HG02981 (cell line): ENCODE measurements around the gene GPR4.
"Not testable (repeated sequence)": the region's sequence is repeated elsewhere in the genome, so short reads cannot be mapped to it uniquely, and the experiment has no call there.

Experiments
- ATAC-seq: cut with Tn5 transposase; IDR thresholded peaks from one replicate; pipeline ENCODE4 v1.9.1; 2021; ENCODE audit warnings: mild to moderate bottlenecking, moderate library complexity; ENCODE audit not compliant: unreplicated experiment

GPR4 gene

DNA sequence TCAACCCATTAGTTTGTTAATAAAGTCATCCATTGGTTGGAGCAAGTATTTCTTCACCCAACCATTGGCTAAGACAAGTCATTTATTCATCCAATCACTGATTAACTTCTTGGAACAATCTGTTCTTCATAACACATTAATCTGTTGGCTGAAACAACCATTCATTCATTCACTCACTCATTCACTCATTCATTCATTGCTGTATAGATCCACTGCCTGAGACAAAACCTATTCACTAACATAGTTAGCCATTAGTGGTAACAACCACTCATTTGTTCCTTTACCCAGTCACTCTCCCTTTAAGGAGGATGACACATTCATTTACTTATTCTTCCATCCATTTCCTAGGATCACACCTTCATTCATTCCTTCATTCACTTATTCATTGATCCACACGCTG is 22.0 kb upstream of the GPR4 start:
- ATAC-seq, result no peak

DNA sequence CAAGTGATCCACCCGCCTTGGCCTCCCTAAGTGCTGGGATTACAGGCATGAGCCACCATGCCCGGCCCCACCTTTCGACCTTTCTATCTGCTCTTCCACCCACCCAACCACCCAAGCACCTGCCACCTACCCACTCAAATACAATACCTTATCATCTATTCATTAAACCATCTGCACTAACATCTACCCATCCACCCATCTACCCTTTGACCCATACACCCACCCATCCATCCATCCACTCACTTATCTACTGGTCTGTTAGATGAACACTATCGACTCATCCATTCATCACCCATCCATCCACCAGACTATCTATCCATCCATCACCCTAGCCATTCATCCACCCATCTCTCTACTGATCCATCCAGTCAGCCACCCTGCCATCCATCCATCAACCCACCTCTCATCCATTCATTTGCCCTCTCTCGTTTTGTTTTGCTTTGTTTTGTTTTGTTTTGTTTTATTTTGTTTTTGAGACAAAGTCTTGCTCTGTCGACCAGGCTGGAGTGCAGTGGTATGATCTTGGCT is 20.0 kb upstream of the GPR4 start:
- ATAC-seq, result no peak

DNA sequence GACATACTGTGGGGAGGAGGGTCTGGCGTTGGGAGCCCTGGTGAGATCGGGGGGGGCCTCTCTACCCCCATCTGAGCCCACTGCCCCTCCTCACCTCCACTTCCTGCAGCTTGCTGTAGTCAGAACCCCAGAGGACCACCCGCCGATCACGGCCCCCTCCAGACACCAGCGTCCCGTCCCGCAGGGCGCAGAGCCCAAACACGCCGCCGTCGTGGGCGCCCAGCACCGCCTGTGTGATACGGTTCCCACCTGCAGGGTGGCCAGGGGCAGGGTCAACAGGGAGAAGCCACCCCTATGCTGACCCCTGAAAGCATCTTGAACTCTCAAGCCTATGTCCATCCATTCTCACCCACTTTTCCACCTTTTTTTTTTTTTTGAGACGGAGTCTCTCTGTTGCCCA is 19.4 kb upstream of the GPR4 start:
- no peak for ATAC-seq

DNA sequence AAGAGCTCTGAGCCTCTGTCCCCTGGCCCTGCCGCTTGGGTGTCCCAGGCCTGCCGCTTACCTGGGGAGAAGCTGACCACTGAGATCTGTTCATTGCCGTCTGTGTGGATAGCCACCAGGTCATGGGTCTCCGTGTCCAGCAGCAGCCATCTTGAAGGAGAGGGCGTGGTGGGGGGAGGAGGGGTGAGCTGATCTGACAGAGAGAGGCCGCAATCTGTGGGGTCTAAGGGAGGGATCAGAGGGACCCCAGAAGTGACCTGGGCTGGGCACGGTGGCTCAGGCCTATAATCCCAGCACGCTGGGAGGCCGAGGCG is 14.6 kb upstream of the GPR4 start:
- ATAC-seq, result no peak

DNA sequence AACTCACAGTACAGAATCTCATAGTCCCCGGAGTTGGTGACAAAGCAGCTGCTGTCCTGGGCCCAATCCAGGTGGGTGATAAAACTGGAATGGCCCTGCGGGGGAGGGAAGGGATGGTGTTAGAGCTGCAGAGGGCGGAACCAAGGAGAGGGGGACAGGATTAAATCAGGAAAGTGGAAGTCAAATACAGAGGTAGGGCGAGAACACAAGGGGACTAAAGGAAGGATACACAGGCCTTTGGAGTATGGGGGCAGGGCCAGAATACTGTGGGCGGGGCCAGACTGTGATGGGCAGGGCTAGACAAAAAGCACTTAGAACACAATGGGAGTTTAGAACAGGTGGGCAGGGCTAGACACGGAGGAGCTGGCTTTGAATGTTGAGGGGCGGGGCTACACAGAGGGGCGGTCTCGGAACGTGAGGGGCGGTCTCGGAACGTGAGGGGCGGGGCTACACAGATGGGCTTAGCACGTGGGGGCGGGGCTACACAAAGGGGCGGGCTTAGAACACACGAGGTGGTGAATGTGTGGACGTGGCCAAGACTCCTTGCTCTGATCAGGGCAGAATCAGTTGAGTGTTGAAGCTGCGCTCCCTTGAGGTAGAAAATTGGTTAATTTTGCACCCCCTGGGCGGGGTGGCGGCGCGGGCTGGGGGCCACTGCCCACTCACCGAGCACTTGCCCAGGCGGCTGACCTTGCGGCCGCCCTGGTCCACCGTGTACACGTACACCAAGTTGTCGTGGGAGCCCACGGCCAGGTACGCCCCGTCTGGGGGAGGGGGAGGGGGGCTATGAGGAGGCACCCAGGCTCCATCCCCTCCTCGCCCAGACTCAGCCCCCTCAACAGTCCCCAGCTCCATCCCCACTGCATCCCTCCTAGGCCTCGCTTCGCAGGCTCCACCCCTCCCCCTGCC is 14.0 kb upstream of the GPR4 start:
- ATAC-seq, result peak; percentile 51

DNA sequence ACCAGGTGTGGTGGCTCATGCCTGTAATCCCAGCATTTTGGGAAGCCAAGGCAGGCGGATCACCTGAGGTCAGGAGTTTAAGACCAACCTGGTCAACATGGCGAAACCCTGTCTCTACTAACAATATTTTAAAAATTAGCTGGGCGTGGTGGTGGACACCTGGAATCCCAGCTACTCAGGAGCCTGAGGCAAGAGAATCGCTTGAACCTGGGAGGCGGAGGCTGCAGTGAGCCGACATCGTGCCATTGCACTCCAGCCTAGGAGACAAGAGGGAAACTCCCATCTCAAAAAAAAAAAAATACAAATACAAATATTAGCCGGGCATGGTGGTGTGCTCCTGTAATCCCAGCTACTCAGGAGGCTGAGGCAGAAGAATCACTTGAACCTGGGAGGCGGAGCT is 13.0 kb upstream of the GPR4 start:
- ATAC-seq, result not testable (repeated sequence)

DNA sequence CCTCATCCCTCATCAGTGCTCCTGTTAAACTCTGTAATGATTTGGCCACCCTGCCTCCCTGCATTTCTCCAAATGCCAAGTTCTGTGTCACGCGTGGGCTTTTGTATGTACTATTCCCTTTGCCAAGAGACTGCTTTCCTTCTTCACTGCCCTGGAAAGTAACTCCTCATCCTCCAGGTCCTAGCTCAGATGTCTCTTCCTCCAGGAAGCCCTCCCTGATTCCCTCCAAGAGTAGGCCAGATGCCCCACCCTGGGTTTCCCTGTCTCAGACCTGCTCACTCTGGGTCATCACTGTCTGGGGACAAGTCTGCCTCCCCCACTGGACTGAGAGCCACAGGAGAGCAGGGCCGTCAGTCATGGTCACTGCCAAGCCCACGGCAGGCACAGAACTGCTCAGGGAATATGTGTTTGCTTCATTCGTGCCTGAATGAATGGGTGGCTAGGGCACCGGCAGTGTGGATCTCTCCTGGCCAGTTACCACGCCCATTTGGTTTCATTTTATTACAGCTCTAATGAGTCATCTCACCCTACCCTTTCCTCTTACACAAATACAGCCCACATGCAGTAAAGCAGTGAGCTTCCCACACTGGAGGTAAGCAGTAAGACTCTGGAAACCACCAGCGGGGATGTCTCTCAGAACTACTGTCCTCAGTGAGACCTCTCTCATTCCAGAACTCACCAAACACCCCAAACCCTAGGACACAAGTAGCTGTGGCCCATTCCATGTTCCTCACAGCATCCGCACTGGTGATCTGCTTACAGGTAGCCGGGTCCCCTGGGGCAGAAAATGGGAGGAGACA is 12.1 kb upstream of the GPR4 start:
- ATAC-seq, result no peak

DNA sequence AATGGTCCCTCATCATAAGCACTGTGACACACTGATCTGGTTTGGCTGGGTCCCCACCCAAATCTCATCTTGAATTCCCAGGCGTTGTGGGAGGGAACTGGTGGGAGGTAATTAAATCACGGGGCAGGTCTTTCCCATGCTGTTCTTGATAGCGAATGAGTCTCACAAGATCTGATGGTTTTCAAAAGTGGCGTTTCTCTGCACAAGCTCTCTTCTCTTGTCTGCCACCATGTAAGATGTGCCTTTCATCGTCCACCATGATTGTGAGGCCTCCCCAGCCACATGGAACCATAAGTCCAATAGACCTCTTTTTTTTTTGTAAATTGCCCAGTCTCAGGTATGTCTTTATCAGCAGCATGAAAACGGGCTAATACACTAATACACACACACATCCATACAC is 6.9 kb upstream of the GPR4 start:
- ATAC-seq, result no peak

DNA sequence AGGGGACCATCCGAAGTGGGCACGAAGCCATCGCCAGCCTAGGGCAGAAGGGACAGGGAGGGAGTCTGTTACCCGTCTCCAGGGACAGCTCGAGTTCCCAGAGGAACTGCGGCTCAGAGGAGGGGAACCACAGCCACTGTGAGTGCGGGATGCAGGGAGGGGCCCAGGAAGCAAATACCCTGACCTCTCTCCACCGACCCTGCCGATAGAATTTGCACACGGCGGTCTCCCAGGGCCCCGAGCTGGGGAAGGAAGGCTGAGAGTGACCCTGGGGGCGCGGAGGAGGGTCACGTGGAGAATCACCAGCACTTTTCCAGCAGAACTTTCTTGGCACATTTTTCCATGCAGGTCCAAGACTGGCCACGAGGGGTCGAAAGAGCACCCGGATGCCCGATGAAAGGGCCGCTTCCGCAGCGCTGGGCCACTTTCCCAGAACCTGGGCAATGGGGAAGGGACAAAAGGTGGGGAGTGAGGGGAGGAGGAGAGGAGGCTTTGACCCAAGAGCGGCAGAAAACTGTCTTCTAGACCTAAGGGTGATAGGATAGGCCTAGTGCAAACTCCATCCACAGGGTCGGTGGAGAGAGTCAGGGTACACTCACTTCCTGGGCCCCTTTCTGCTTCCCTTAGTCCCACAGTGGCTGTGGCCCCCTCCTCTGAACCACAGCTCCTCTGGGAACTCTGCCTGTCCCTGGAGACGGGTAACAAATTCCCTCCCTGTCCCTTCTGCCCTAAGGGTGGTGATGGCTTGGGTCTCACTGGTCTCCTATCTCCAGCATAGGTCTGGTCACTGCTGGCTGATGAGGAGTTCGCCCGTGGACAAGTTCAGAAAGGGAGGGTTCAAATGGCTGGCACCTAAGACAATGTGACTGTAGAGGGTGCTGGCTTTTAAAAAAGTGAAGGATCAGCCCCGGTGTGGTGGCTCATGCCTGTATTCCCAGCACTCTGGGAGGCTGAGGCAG is 5.3 kb upstream of the GPR4 start:
- no peak for ATAC-seq

DNA sequence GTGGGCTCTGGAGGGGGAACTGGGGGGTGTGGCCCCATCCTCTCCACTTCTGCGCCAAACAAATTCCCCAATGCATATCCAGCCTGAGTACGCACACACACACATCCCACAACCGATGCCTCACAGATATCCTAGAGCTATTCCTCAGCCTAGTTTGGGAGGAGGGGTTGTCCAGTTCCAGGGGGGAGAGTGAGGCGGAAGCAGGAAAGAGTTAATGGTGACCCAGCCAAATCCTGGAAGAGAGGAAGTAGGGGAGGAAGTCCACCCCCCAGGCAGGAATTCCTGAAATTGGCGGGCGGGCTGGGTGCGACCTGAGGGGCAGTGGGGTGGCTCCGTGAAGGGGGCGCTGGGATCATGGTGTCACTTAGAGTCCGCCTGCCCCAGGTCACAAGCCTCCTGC is 897 bp downstream of the GPR4 start:
- no peak for ATAC-seq

DNA sequence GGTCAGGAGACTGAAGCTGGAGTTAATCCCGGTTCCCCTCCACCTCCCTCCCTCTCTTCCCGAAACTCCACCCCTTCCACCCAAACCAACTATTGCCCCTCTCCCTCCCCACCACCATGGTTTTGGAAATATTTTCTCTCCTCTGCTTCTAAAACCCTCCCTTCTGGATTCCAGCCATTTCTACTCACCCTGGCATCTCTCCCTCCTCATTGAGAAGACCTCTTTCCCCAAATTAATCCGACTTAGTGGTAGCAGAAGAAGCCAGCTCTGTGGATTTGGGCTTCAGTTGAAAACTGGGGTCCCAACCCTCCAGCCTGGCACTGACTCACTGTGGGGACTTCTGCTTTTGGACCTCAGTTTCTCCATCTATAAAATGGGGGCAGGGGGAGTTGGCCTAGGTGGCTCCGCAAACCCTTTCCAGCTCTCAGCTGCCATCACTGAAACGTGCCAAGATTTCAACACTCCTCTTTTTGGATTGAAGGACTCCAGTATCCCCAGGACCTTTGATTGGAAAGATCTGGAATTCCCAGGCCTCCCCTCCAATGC is 1.6 kb downstream of the GPR4 start:
- ATAC-seq, result no peak

DNA sequence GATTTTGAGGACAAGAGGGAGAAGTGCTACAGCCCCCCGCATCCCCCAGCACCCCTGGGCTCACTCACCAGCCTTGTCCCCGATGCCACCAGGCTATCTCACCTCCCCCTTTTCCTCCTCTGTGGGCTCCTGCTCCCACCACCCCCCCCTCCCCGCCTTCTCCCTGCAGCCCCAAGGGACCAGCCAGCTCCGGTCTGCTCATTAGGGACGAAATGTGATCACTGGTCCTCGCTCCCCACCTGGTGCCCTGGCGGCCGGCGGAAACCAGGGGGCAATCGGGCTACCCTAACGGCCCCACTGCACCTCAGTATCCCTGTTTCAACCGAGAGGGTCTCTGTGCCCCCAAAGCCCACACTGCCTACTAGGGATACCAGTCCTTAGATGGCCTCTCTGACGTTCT is 2.7 kb downstream of the GPR4 start:
- no peak for ATAC-seq

DNA sequence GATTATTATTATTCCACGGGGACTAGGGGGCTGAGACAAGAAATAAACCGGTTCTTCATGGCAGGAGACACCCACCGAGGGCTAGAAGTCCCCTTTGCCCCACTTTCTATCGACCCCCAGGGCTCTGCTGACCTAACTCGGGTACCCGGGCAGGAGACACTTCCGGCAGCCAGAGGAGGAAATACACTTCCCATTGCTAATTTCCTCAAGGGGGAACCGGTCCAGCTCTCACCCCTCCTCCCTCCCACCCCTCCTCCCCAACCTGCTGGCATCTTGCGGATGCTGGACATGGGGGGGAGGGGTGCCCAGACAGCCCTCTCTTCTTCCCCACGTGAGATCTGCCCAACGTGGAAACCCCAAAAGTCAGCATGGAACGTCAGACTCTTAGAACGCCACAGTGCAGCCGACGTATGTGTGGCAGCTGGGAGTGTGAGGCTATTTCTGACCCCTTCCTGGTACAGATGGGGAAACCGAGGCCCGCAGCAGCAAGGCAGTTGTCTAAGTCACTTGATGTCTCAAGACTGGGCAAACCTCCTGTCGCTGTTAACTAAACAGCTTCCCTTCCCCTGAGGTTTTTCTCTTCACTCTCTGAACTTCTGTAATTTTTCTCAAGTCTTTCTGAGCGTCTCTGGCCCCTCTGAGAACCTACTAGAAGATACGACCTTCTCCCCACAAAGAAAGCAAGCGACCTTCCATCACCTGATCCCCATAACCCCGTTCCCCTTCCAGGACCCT is 3.6 kb downstream of the GPR4 start:
- ATAC-seq, result no peak

DNA sequence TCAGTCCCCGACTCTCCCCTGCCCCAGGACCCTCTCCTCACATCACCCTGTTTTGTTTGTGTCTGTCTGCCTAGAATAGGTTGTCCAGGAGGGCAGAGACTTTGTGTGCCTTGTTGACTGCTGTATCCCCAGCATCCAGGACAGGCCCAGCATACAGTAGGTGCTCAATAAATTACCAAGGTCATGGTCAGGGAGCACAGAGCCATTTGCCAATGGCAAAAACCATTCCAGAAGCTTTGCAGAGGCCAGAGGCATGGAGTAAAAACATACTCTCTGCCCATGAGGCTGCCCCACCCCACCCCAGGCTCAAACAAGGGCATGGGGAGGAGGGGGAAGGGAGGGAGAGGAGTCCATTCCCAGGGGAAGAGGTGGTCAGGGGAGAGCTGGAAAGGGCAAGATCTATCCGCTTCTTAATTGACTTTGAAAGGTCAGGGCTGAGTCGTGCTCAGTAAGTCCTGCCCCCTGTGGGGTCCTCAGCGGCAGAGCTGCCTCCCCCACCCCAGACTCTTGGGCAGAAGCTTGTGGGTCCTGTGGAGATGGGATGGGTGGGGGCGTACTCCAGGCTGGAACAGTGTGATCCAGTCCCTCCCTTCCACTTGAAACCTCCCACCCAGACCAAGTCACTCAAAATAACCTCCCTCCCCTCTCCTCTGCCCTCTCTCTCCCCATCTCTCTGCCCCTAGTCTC is 4.4 kb downstream of the GPR4 start:
- ATAC-seq, result no peak

DNA sequence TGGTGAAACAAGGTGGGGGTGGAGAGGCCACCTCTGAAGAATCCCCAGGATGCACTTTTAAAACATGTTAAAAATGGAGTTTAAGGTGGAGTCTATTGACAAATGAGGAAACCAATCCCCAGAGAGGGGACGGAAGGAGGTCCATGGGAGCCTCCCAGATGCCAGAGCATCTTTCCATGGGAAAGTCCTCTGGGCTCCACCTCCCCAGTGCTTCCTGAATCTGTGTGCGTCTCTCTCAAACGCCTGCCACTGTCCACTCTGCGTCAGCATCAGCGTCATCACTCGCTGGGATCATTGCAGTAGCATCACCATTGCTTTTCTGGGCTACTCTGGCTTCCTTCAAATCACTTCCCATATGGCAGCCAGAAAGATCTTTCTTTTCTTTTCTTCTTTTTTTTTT is 6.2 kb downstream of the GPR4 start:
- ATAC-seq, result no peak

DNA sequence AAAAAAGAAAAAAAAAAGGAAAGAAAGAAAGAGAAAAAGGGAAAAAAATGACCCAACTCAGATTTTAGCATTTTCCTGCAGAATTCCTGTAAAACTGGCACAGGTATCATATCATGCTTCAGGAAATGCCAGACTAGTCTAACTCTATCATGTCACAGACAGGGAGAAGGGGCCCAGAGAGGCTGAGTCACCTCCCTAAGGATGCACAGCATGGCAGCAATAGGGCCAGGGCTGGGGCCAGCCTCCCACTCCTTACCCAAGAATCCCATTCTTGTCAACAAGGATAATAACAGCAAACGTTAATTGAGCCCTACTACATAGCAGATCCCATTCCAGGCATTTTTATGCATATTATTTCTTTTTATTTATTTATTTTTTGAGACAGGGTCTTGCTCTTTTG is 8.5 kb downstream of the GPR4 start:
- no peak for ATAC-seq

DNA sequence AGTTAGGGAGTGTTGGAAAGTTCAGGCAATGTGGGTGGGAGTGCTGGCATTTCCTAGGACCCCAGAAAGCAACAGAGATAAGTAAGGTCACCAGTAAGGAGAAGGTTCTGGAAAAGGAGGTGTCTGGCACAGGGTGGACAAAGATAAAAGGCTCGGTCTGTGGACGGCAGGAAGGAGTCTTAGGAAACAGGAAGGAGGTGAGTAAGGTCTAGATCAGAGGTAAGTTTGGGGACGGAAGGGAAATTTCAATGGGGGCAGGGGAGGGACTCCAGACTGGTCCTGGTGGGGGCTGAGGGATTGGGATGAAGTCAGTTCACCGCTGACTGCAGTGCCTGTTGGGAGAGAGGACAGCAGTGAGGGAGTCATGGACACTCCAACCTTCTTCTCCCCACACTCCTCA is 9.6 kb downstream of the GPR4 start:
- no peak for ATAC-seq

DNA sequence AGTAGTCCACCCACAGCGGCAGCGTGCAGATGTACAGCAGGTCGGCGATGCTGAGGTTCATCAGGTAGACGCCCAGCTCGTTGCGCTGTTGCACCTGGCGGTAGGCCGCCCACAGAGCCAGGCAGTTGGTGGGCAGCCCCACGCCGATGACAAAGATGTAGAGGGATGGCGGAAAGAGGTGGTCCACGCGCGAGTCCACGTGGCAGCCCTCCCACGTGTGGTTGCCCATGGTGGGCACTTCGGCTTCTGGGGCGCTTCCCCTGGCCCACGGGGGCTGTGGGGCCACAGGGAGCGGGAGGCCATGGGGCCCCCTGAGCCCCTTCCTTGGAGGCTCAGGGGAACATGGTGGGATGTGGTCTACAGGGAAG is 10.4 kb downstream of the GPR4 start:
- no peak for ATAC-seq

DNA sequence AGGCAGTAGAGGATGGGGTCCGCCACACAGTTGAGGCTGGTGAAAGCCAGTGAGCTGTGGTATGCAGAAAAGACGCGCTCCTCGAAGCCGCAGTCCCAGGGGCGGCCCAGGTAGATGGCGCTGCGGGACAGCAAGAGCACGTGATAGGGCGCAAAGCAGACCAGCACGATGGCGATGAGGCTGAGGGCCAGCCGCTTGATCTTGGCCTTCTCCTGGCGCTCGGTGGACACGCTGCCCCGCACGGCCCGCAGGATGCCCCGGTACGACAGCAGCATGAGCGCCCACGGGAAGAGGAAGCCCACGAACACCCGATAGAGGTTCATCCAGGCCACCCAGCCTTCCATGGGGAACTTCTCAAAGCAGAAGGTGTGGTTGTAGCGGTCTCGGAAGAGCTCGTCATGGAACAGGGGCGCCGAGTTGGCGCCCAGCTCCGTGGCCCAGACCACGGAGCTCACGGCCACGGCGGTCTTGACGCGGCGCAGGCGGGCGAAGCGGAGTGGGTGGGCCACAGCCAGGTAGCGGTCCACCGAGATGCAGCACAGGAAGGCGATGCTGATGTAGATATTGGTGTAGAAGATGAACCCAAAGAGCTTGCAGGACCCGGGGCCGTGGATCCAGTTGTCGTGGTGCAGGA is 10.9 kb downstream of the GPR4 start:
- ATAC-seq, result no peak
